HEK293T (cell line): ENCODE results near the gene FSIP1.

Experiments
- ARNT ChIP-seq: fragments of 450-650 bp; IDR thresholded peaks from 2 replicates; pipeline ENCODE4 v1.6.1; 2017; ENCODE audit warnings: mild to moderate bottlenecking
- CTBP1 ChIP-seq: fragments of 450-650 bp; IDR thresholded peaks from 2 replicates; pipeline ENCODE4 v1.6.1; 2016; ENCODE audit warnings: borderline replicate concordance
- FOXA1 ChIP-seq: fragments of 450-650 bp; IDR thresholded peaks from 2 replicates; pipeline ENCODE4 v1.6.1; 2016; ENCODE audit warnings: mild to moderate bottlenecking
- FOXK2 ChIP-seq: fragments of 450-650 bp; IDR thresholded peaks from 2 replicates; pipeline ENCODE4 v1.6.1; 2016; ENCODE audit warnings: mild to moderate bottlenecking
- HDGF ChIP-seq: fragments of 450-650 bp; IDR thresholded peaks from 2 replicates; pipeline ENCODE4 v1.6.1; 2017; ENCODE audit warnings: antibody characterized with exemption, borderline replicate concordance
- L3MBTL2 ChIP-seq: fragments of 450-650 bp; conservative IDR thresholded peaks from 2 replicates; pipeline ENCODE4 v1.6.1; 2016; ENCODE audit warnings: mild to moderate bottlenecking
- NFRKB ChIP-seq: fragments of 450-650 bp; IDR thresholded peaks from 2 replicates; pipeline ENCODE4 v1.6.1; 2016; ENCODE audit warnings: mild to moderate bottlenecking, moderate library complexity
- SP1 ChIP-seq: fragments of 450-650 bp; IDR thresholded peaks from 2 replicates; pipeline ENCODE4 v1.6.1; 2017

DNA sequence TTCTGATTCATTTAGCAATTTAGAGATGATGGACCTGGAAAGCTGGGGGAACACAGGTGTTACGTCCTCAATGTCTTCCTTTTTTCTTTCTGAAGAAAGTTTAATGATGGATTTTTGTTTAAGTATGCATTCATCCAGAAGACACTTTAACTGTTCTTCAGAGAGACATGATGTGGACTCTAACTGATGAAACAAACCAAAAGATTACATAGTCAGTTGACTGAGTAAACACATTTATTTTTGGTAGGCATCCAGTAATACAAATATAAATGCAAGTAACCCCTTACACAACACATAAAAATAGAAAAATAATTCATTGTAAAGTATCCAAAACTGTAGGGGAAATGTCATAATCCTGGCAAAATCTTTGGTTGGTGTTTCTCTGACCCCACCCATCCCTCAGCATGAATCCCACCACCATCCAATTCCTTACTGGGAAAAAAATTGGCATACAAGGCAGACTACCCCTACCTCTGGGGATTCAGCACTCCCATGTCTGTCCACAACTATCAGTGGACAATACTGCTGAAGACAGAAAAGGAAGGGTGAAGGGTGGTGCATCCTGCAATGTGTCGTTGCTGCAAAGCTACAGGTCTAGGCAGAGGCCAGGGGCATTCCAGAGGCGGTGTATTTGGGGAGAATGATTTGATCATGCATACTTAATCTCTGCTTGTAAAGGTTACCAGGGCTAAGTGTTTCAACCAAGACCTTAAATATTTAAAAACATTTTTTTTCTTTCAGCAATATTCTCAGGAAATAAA, 164.4 kb downstream of the FSIP1 start:
- TF ChIP-seq FOXA1 (no peak), SP1 (no peak), HDGF (no peak), NFRKB (no peak), FOXK2 (no peak), L3MBTL2 (no peak), ARNT (no peak), CTBP1 (no peak)
